Endothelial cell of umbilical vein (primary cell): ENCODE results near the gene DUSP6. TPM values are rescaled to one million over a fixed set of nuclear protein-coding genes. Genes with fewer than 3 reads are reported as not detected.

Experiments
- BruUV-seq: library from RNA; stranded (reverse); fragments of 400-500 nt; replicated peaks from 2 replicates; lab custom pipeline; 2021; lab: Mats Ljungman, UMichigan
- CTCF ChIA-PET: fragments of 300-600, 350-600 bp; sonication (Branson Sonifier 250); formaldehyde crosslinking; loops from one replicate; lab custom pipeline; 2021; ENCODE audit warnings: antibody characterized with exemption, inconsistent platforms; lab: Charles Lee
- POLR2A ChIA-PET: fragments of 300-600, 350-600 bp; sonication (Branson Sonifier 250); formaldehyde crosslinking; loops from one replicate; lab custom pipeline; 2021; ENCODE audit warnings: antibody characterized with exemption, inconsistent platforms; lab: Charles Lee
- DNase-seq: peaks from one replicate; pipeline ENCODE4 v3.0.0-alpha.2; 2011; ENCODE audit warnings: low read depth, low spot score
- FAIRE-seq: peaks from 2 replicates; lab custom pipeline; 2011; peaks lifted over from hg19 to GRCh38; lab: Jason Lieb, UNC
- H2AFZ ChIP-seq: 2 replicates; pipeline ENCODE4 v1.6.0; 2012; ENCODE audit warnings: low read depth, low read length, control low read depth, inconsistent platforms
- H3K27ac ChIP-seq: 2 replicates; pipeline ENCODE4 v1.5.1; 2011; ENCODE audit warnings: low read depth, mild to moderate bottlenecking, control low read depth, low read length, moderate library complexity; ENCODE audit not compliant: insufficient read depth
- H3K27me3 ChIP-seq, 2 experiments: 2 replicates each; pipeline versions ENCODE4 v1.6.0 to v1.6.1; 2011; ENCODE audit warnings: low read length in 2 of 2, mixed read lengths in 1 of 2; ENCODE audit not compliant: control insufficient read depth in 2 of 2, insufficient read depth in 2 of 2
- H3K36me3 ChIP-seq, 2 experiments: 2 replicates in 1 of 2; 3 replicates in 1 of 2; pipeline ENCODE4 v1.5.1; 2011; ENCODE audit warnings: low read length in 2 of 2, mild to moderate bottlenecking in 1 of 2, moderate library complexity in 1 of 2; ENCODE audit not compliant: control insufficient read depth in 2 of 2, insufficient read depth in 2 of 2; ENCODE audit errors: extremely low read depth in 1 of 2
- H3K4me1 ChIP-seq: 3 replicates; pipeline ENCODE4 v1.5.1; 2011; ENCODE audit warnings: mild to moderate bottlenecking, low read length; ENCODE audit not compliant: control insufficient read depth, insufficient read depth; ENCODE audit errors: extremely low read depth
- H3K4me2 ChIP-seq: 2 replicates; pipeline ENCODE4 v1.6.1; 2011; ENCODE audit warnings: low read length, control low read depth, mixed read lengths; ENCODE audit not compliant: insufficient read depth
- H3K4me3 ChIP-seq, 3 experiments: fragments of 200-600 bp in 1 of 3; sonication (generic), shearing (Covaris generic) in 1 of 3; replicated peaks in 1 of 3; 2 replicates each; pipeline ENCODE4 v1.5.1; 2011 to 2016; ENCODE audit warnings: control low read depth in 3 of 3, low read length in 3 of 3, mild to moderate bottlenecking in 2 of 3, inconsistent platforms in 1 of 3, low read depth in 1 of 3, moderate library complexity in 1 of 3; ENCODE audit not compliant: insufficient read depth in 1 of 3
- H3K79me2 ChIP-seq: 2 replicates; pipeline ENCODE4 v1.6.0; 2012; ENCODE audit warnings: low read length, inconsistent platforms; ENCODE audit not compliant: control insufficient read depth, insufficient read depth
- H3K9ac ChIP-seq: replicated peaks from 2 replicates; pipeline ENCODE3; 2011; ENCODE audit warnings: low read length, control low read depth; ENCODE audit not compliant: insufficient read depth; ENCODE audit errors: extremely low read depth
- H3K9me1 ChIP-seq: replicated peaks from 3 replicates; pipeline ENCODE4 v1.6.0; 2011; ENCODE audit warnings: mild to moderate bottlenecking, low read length; ENCODE audit not compliant: control insufficient read depth, insufficient read depth; ENCODE audit errors: extremely low read depth
- H3K9me3 ChIP-seq: replicated peaks from 2 replicates; pipeline ENCODE4 v1.5.1; 2012; ENCODE audit warnings: low read length, inconsistent platforms; ENCODE audit not compliant: control insufficient read depth, insufficient read depth
- H4K20me1 ChIP-seq: replicated peaks from 2 replicates; pipeline ENCODE3; 2011; ENCODE audit warnings: mild to moderate bottlenecking, low read length; ENCODE audit not compliant: control insufficient read depth, insufficient read depth; ENCODE audit errors: extremely low read depth
- CTCF ChIP-seq, 2 donors: IDR thresholded peaks; 1 replicate in 1 of 2; 2 replicates in 1 of 2; pipeline ENCODE4 v1.5.1; 2011; ENCODE audit warnings: low read length in 2 of 2, mild to moderate bottlenecking in 2 of 2, moderate library complexity in 2 of 2, control low read depth in 1 of 2, inconsistent platforms in 1 of 2, low read depth in 1 of 2; ENCODE audit not compliant: insufficient read depth in 1 of 2; ENCODE audit errors: extremely low read depth in 1 of 2
- EZH2 ChIP-seq: IDR thresholded peaks from 2 replicates; pipeline ENCODE4 v1.6.1; 2012; ENCODE audit warnings: borderline replicate concordance, low read depth, mild to moderate bottlenecking, moderate library complexity, low read length, inconsistent platforms; ENCODE audit not compliant: severe bottlenecking
- FOS ChIP-seq: IDR thresholded peaks from 2 replicates; pipeline ENCODE4 v1.6.1; 2011; ENCODE audit warnings: mild to moderate bottlenecking, low read length, moderate library complexity, borderline replicate concordance; ENCODE audit not compliant: insufficient read depth
- GATA2 ChIP-seq: IDR thresholded peaks from 2 replicates; pipeline ENCODE4 v1.7.0; 2011; ENCODE audit warnings: low read depth, mild to moderate bottlenecking, moderate library complexity, mixed read lengths, low read length; ENCODE audit not compliant: insufficient read length, insufficient read depth
- JUN ChIP-seq: IDR thresholded peaks from 2 replicates; pipeline ENCODE4 v1.6.1; 2011; ENCODE audit warnings: borderline replicate concordance, low read depth; ENCODE audit not compliant: insufficient read length, insufficient read depth
- MYC ChIP-seq: IDR thresholded peaks from one replicate; pipeline ENCODE4 v1.6.1; 2011; ENCODE audit warnings: mild to moderate bottlenecking, low read depth, low read length
- POLR2A ChIP-seq: IDR thresholded peaks from 2 replicates; pipeline ENCODE4 v1.6.1; 2012; ENCODE audit warnings: low read depth, mild to moderate bottlenecking, control low read depth, low read length
- POLR2AphosphoS5 ChIP-seq: IDR thresholded peaks from 2 replicates; pipeline ENCODE4 v1.6.1; 2012; ENCODE audit warnings: low read depth, mild to moderate bottlenecking, control low read depth, low read length, moderate library complexity; ENCODE audit not compliant: insufficient read depth
- dilution Hi-C: fragments of 300-500 bp; cut with MboI; formaldehyde crosslinking; loops from one replicate; pipeline ENCODE4 v1.15.0; 2019; ENCODE audit warnings: low sequenced_read_pairs; ENCODE audit not compliant: extremely low pct_ligation_motif_present
- intact Hi-C: fragments of 100-400 bp; cut with micrococcal nuclease; formaldehyde crosslinking; loops from one replicate; pipeline ENCODE4 v1.10.0; 2022
- polyA plus RNA-seq, 4 experiments: library from polyadenylated mRNA; depleted of rRNA in 3 of 4; stranded (reverse) in 3 of 4; unstranded in 1 of 4; fragments of >200 nt; gene quantifications; 2 replicates each; pipeline versions ENCODE4 v1.2.1 to v1.2.3, GENCODE V29; 2011 to 2012; ENCODE audit warnings: missing spikeins in 1 of 4
- total RNA-seq: library from RNA; stranded (reverse); gene quantifications from 2 replicates; pipeline ENCODE4 v1.2.3, GENCODE V29; 2021
- TF ChIP-seq, protein P1 (sequence below): IDR thresholded peaks from 2 replicates; pipeline ENCODE4 v1.6.1; 2011; ENCODE audit not compliant: insufficient read depth, insufficient read length

The DUSP6 gene
- total and polyA plus RNA-seq, 2 donors (not counting 3 experiments of a cell fraction or from before 2014, with no cell fraction given): 148 to 149 TPM

GRCh38 chr12:89353823-89354611 is 1.7 kb upstream of the DUSP6 start:
- Histone ChIP-seq H3K79me2 (peaks cover 32% of the 10 kb centered on the region), H2AFZ (peak overlapping the region; percentile 19)

More at GRCh38 chr12:89353823-89354611, 1.7 kb upstream of the DUSP6 start:
- TF ChIP-seq EZH2 (no peak), CTCF (IDR thresholded peaks at IDR 0.05; ENCODE audit: extremely low read depth in 1 of 2, insufficient read depth in 1 of 2, low read depth in 1 of 2, low read length in 2 of 2) (no peak), POLR2A (peak; percentile 58), JUN (no peak), MYC (no peak), GATA2 (peak; percentile 30), POLR2AphosphoS5 (peak; percentile 89), FOS (peak; percentile 13)
- TF ChIP-seq, protein P1, sequence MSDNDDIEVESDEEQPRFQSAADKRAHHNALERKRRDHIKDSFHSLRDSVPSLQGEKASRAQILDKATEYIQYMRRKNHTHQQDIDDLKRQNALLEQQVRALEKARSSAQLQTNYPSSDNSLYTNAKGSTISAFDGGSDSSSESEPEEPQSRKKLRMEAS: peak; percentile 21
- POLR2A ChIA-PET: interaction anchor here (1.0 to 3.0 kb wide), 4 partner anchors 19 to 237 kb away, joined by 3 to 34 read pairs (median 4); no protein-coding TSS in a partner anchor
- CTCF ChIA-PET: interaction anchor here (1.3 to 7.3 kb wide), 8 partner anchors 9 to 170 kb away, joined by 4 to 163 read pairs (median 9); partner anchors contain the start of gene GALNT4
- peak overlapping the region; percentile 9 to 65 (median 58) for H3K4me3 ChIP-seq
- intact Hi-C loops (loop anchor here (5.0 kb wide), 1 partner anchor 407 kb away; no protein-coding TSS in a partner anchor), dilution Hi-C loops (no loop called here)
- no peaks in the 10 kb centered on the region for H4K20me1 ChIP-seq
- FAIRE-seq (peak; percentile 81), DNase-seq (peak; percentile 66)
- H3K27me3 ChIP-seq: no peaks in the 10 kb centered on the region
- H3K9ac ChIP-seq: peak overlapping the region; percentile 71
- H3K9me3 ChIP-seq: no peaks in the 10 kb centered on the region
- H3K4me2 ChIP-seq: peak overlapping the region; percentile 42
- peak overlapping the region; percentile 88 for H3K27ac ChIP-seq
- no peaks in the 10 kb centered on the region for H3K9me1 ChIP-seq
- peaks cover 8 to 16% of the 10 kb centered on the region in 2 experiments for H3K36me3 ChIP-seq
- no TSS peak for BruUV-seq
- H3K4me1 ChIP-seq: peaks cover 23% of the 10 kb centered on the region
